ENCODE data around the gene CCL2.

GRCh38 chr17:34254146-34254545, 939 bp upstream of the CCL2 start:
- no peak for TF ChIP-seq EZH2phosphoT487 (conservative IDR thresholded peaks at IDR 0.05; ENCODE audit: low read length)
- TF ChIP-seq CTCF (IDR thresholded peaks at IDR 0.05; ENCODE audit: insufficient read depth, low read length, poor library complexity, severe bottlenecking), result no peak

Measured in SU-DHL-6 (cell line).